NCI-H187 (cell line): ENCODE results near the gene SLC25A44.
"Not testable (repeated sequence)": the region's sequence is repeated elsewhere in the genome, so short reads cannot be mapped to it uniquely, and the experiment has no call there.

Experiments used
- DNase-seq, 2 experiments: peaks; one replicate each; lab custom pipeline; 2025; lab: John Stamatoyannopoulos, UW

Gene SLC25A44

GRCh38 chr1:156204686-156205085 lies 10.8 kb downstream of the SLC25A44 start:
- no peak for DNase-seq

- no peak for DNase-seq
Observed at GRCh38 chr1:156211243-156211642, 17.3 kb downstream of the SLC25A44 start.

GRCh38 chr1:156212130-156212529 lies 18.2 kb downstream of the SLC25A44 start:
- no peak for DNase-seq

GRCh38 chr1:156212833-156213643 lies 19.1 kb downstream of the SLC25A44 start, which contains the start of gene PMF1:
Gene PMF1, plus strand, starts transcription at chr1:156213007. Its CDS starts 9 bp downstream, at chr1:156213016.
- peak; percentile 99 to 100 for DNase-seq

- DNase-seq: no peak
Observed at GRCh38 chr1:156213644-156213966, 19.7 kb downstream of the SLC25A44 start.

- DNase-seq: no peak
Observed at GRCh38 chr1:156214024-156214748, 20.3 kb downstream of the SLC25A44 start.

GRCh38 chr1:156216361-156217086 lies 22.6 kb downstream of the SLC25A44 start:
- not testable (repeated sequence) for DNase-seq

- DNase-seq: no peak
Observed at GRCh38 chr1:156217871-156218270, 24.0 kb downstream of the SLC25A44 start.

- DNase-seq: no peak
Observed at GRCh38 chr1:156220226-156220625, 26.3 kb downstream of the SLC25A44 start.

GRCh38 chr1:156221986-156222692 lies 28.2 kb downstream of the SLC25A44 start:
- DNase-seq: no peak

- no peak for DNase-seq
Observed at GRCh38 chr1:156225677-156226014, 31.7 kb downstream of the SLC25A44 start.

GRCh38 chr1:156226116-156226538 lies 32.2 kb downstream of the SLC25A44 start:
- no peak for DNase-seq

GRCh38 chr1:156226782-156227181 lies 32.9 kb downstream of the SLC25A44 start:
- no peak for DNase-seq

- DNase-seq: no peak
Observed at GRCh38 chr1:156228501-156228900, 34.6 kb downstream of the SLC25A44 start.

- no peak for DNase-seq
Observed at GRCh38 chr1:156229809-156230472, 36.0 kb downstream of the SLC25A44 start.

GRCh38 chr1:156230473-156230837 lies 36.6 kb downstream of the SLC25A44 start:
- no peak for DNase-seq

GRCh38 chr1:156232201-156232894 lies 38.4 kb downstream of the SLC25A44 start:
- DNase-seq: peak in 1 of 2 experiments; percentile 32

GRCh38 chr1:156233426-156234127 lies 39.7 kb downstream of the SLC25A44 start:
- DNase-seq: no peak

- no peak for DNase-seq
Observed at GRCh38 chr1:156236164-156236563, 42.3 kb downstream of the SLC25A44 start.

- DNase-seq: no peak
Observed at GRCh38 chr1:156238248-156238647, 44.3 kb downstream of the SLC25A44 start.
